ENCODE measurements around the gene TWIST2. TPM values are rescaled to one million over a fixed set of nuclear protein-coding genes. Genes with fewer than 3 reads are reported as not detected.

TWIST2 gene
- total RNA-seq, 1 experiment from 2014 or later, result 0.22 TPM

DNA sequence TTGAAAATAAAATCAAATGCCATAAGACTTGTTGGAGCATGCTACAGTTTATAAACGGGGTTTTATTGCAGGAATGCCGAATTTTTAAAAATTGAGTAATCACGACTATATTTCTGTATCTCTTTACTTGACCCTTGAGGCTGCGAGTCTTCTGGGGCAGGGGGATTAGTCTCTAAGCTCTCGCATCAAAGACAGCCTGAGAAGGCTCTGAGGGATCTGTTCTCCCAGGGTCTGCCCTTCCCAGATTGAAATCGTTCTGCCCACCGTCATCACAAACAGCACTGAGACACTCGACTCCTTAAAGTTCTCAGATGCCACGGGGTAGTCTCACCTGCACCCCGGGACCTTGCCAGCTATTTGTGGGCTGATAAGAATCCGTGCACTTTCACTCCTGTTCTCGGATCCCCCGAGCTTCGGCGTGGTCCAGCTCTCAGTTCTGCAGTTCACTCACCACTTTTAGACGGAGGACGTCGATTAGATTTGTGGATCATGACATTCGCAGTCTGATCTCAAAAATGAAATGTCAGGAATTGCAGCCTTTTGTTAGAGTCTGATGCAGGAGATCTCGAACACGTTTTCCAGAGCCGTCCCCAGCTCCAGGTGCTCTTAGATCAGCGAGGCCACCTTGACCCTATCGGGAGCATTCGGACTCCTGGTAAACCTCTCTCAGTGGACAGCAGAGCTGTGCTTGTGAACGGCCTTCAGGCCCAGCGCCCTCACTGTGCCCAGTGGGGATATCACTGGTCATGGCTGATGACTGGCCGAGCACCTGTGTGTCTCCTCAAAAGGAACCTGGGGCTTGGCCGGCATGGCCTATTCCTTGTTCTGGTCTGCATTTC lies 43.0 kb downstream of the TWIST2 start:
- H3K4me1 Mint-ChIP-seq, result peaks cover 7 to 9% of the 10 kb centered on the region in 2 experiments
- H3K9ac ChIP-seq (ENCODE audit: extremely low read depth, insufficient read length, low read length), result no peak overlapping the region

More for the DNA sequence above, 43.0 kb downstream of the TWIST2 start:
- no peak overlapping the region for H3K56ac ChIP-seq (ENCODE audit: insufficient read length, low read depth, low read length)
- no peaks in the 10 kb centered on the region; a peak in 1 of 5 replicates for H3K9me3 Mint-ChIP-seq
- no peak overlapping the region for H2BK12ac ChIP-seq (ENCODE audit: insufficient read length, low read depth, low read length)
- no peaks in the 10 kb centered on the region for H4K20me1 ChIP-seq (ENCODE audit: control insufficient read depth, insufficient read depth, insufficient read length)
- H2BK120ac ChIP-seq (ENCODE audit: low read depth, low read length, poor library complexity, severe bottlenecking), result no peak overlapping the region
- no peak overlapping the region for H3K27ac ChIP-seq (ENCODE audit: insufficient read length, low read depth, low read length)
- H3K27me3 Mint-ChIP-seq (ENCODE audit: low read depth), result peaks cover 14% of the 10 kb centered on the region
- no peak overlapping the region for H3K18ac ChIP-seq (ENCODE audit: insufficient read length, low read depth, low read length)
- TF ChIP-seq, protein P1, sequence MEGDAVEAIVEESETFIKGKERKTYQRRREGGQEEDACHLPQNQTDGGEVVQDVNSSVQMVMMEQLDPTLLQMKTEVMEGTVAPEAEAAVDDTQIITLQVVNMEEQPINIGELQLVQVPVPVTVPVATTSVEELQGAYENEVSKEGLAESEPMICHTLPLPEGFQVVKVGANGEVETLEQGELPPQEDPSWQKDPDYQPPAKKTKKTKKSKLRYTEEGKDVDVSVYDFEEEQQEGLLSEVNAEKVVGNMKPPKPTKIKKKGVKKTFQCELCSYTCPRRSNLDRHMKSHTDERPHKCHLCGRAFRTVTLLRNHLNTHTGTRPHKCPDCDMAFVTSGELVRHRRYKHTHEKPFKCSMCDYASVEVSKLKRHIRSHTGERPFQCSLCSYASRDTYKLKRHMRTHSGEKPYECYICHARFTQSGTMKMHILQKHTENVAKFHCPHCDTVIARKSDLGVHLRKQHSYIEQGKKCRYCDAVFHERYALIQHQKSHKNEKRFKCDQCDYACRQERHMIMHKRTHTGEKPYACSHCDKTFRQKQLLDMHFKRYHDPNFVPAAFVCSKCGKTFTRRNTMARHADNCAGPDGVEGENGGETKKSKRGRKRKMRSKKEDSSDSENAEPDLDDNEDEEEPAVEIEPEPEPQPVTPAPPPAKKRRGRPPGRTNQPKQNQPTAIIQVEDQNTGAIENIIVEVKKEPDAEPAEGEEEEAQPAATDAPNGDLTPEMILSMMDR (conservative IDR thresholded peaks at IDR 0.05), result no peak
- no peak overlapping the region for H2AK5ac ChIP-seq (ENCODE audit: insufficient read length, low read length)
- H3K4me3 Mint-ChIP-seq, result no peak overlapping the region
- no peaks in the 10 kb centered on the region for H3K9me3 ChIP-seq (ENCODE audit: control insufficient read depth, low read depth, low read length)
- no peaks in the 10 kb centered on the region for H3K79me2 ChIP-seq (ENCODE audit: insufficient read depth, low read length)
- H2BK15ac ChIP-seq (ENCODE audit: low read depth, low read length), result no peak overlapping the region
- H3K36me3 Mint-ChIP-seq (ENCODE audit: insufficient read depth in 1 of 3, low read depth in 3 of 3), result peaks cover 0 to 6% (median 3%) of the 10 kb centered on the region in 3 experiments; a peak in 1 of 7 replicates
- H2BK20ac ChIP-seq (ENCODE audit: low read depth, low read length, poor library complexity, severe bottlenecking), result no peak overlapping the region
- no peak overlapping the region for H4K5ac ChIP-seq (ENCODE audit: insufficient read length, low read depth, low read length)
- no CpG with 5 or more reads among the region's 29 CpGs for WGBS (ENCODE audit: extremely low coverage, insufficient read length, low lambda C conversion rate)
- no peak overlapping the region for H3K23ac ChIP-seq (ENCODE audit: insufficient read length, low read depth, low read length)
- no peak overlapping the region for H2AFZ ChIP-seq (ENCODE audit: low read length)
- H3K23me2 ChIP-seq (ENCODE audit: insufficient read length, low read depth, low read length, poor library complexity, severe bottlenecking), result no peaks in the 10 kb centered on the region
- no peak overlapping the region for H4K91ac ChIP-seq (ENCODE audit: insufficient read length, low read depth, low read length)
- no peak overlapping the region for H3K4ac ChIP-seq (ENCODE audit: low read depth, low read length)
- no peaks in the 10 kb centered on the region for H3K4me1 ChIP-seq (ENCODE audit: insufficient read depth, low read length)
- no peak overlapping the region for H3K27ac Mint-ChIP-seq
- H3T11ph ChIP-seq (ENCODE audit: low read length), result no peak overlapping the region
- H3K27me3 ChIP-seq (ENCODE audit: insufficient read depth, low read length), result no peaks in the 10 kb centered on the region; the same call in 1 of the 2 replicates
- H3K4me2 ChIP-seq (ENCODE audit: insufficient read depth, insufficient read length, low read length), result no peak overlapping the region
- no peak overlapping the region for H2BK5ac ChIP-seq (ENCODE audit: insufficient read length, low read length)
- no peak overlapping the region for H4K8ac ChIP-seq (replicated peaks; ENCODE audit: insufficient read length, low read depth, low read length)
- H3K14ac ChIP-seq (ENCODE audit: insufficient read depth, low read length), result 0 out of 2 replicates have a peak overlapping the region, but pooled peaks have one; percentile 12
- no peaks in the 10 kb centered on the region for H3K79me1 ChIP-seq (ENCODE audit: insufficient read depth, low read depth, low read length, poor library complexity, severe bottlenecking)
- no peak for DNase-seq

Measured in H9 (cell line).